HG03039 (cell line): ENCODE results near the gene ZNF263.

Source experiments
- ATAC-seq: cut with Tn5 transposase; IDR thresholded peaks from one replicate; pipeline ENCODE4 v1.9.1; 2021; ENCODE audit warnings: mild to moderate bottlenecking, moderate library complexity; ENCODE audit not compliant: unreplicated experiment

Gene ZNF263

GRCh38 chr16:3317315-3317999 lies 34.2 kb downstream of the ZNF263 start:
- ATAC-seq: no peak

- no peak for ATAC-seq
These were observed 38.5 kb downstream of the ZNF263 start for GRCh38 chr16:3321816-3322215.

- ATAC-seq: no peak
These were observed 44.2 kb downstream of the ZNF263 start for GRCh38 chr16:3327514-3327913.

GRCh38 chr16:3328104-3328503 lies 44.8 kb downstream of the ZNF263 start:
- ATAC-seq: no peak

GRCh38 chr16:3328643-3329042 lies 45.4 kb downstream of the ZNF263 start:
- no peak for ATAC-seq
